Neuronal stem cell (in vitro differentiated cells): ENCODE measurements around the gene IFI44L.

Experiments used
- DNase-seq: peaks from one replicate; pipeline ENCODE4 v3.0.0-alpha.2; 2013; ENCODE audit warnings: low spot score
- H2AFZ ChIP-seq: one replicate; pipeline ENCODE4 v1.6.1; 2013; ENCODE audit warnings: mild to moderate bottlenecking, low read length, inconsistent platforms
- H2AK5ac ChIP-seq: 2 replicates; pipeline ENCODE4 v1.6.1; 2013; ENCODE audit warnings: low read depth, mild to moderate bottlenecking, inconsistent platforms, low read length, moderate library complexity, mixed read lengths
- H2BK120ac ChIP-seq: 2 replicates; pipeline ENCODE4 v1.6.1; 2013; ENCODE audit warnings: low read depth, mild to moderate bottlenecking, inconsistent platforms, low read length, moderate library complexity, mixed read lengths
- H2BK12ac ChIP-seq: one replicate; pipeline ENCODE4 v1.6.1; 2013; ENCODE audit warnings: low read length, inconsistent platforms
- H2BK15ac ChIP-seq: 2 replicates; pipeline ENCODE4 v1.6.1; 2013; ENCODE audit warnings: mild to moderate bottlenecking, low read length, inconsistent platforms, mixed read lengths
- H2BK5ac ChIP-seq: one replicate; pipeline ENCODE4 v1.6.1; 2013; ENCODE audit warnings: inconsistent platforms, mild to moderate bottlenecking, low read length, moderate library complexity
- H3K14ac ChIP-seq: one replicate; pipeline ENCODE4 v1.6.1; 2013; ENCODE audit warnings: low read length, inconsistent platforms
- H3K18ac ChIP-seq: 2 replicates; pipeline ENCODE4 v1.6.1; 2013; ENCODE audit warnings: low read length, inconsistent platforms
- H3K23ac ChIP-seq: 2 replicates; pipeline ENCODE4 v1.6.1; 2013; ENCODE audit warnings: low read depth, mild to moderate bottlenecking, mixed read lengths, low read length, inconsistent platforms; ENCODE audit not compliant: poor library complexity
- H3K27ac ChIP-seq: replicated peaks from 3 replicates; pipeline ENCODE4 v1.5.1; 2013; ENCODE audit warnings: low read length, inconsistent platforms
- H3K27me3 ChIP-seq, 3 experiments: 2 replicates each; pipeline ENCODE4 v1.6.1; 2013; ENCODE audit warnings: low read length in 3 of 3, mild to moderate bottlenecking in 2 of 3, inconsistent platforms in 1 of 3, low read depth in 1 of 3, mixed read lengths in 1 of 3, moderate library complexity in 1 of 3; ENCODE audit not compliant: control insufficient read depth in 3 of 3, insufficient read depth in 3 of 3
- H3K36me3 ChIP-seq, 2 donors: replicated peaks in 1 of 2; 2 replicates each; pipeline ENCODE4 v1.6.1; 2013; ENCODE audit warnings: low read length in 2 of 2; ENCODE audit not compliant: control insufficient read depth in 2 of 2, insufficient read depth in 2 of 2
- H3K4ac ChIP-seq: 2 replicates; pipeline ENCODE4 v1.6.1; 2013; ENCODE audit warnings: inconsistent platforms, mild to moderate bottlenecking, low read length, moderate library complexity
- H3K4me1 ChIP-seq, 2 donors: 1 replicate in 1 of 2; 2 replicates in 1 of 2; pipeline ENCODE4 v1.6.1; 2013; ENCODE audit warnings: low read length in 2 of 2, low read depth in 1 of 2; ENCODE audit not compliant: control insufficient read depth in 2 of 2, insufficient read depth in 1 of 2
- H3K4me2 ChIP-seq: one replicate; pipeline ENCODE4 v1.6.1; 2013; ENCODE audit warnings: mild to moderate bottlenecking, low read length, inconsistent platforms; ENCODE audit not compliant: insufficient read depth, poor library complexity, severe bottlenecking
- H3K4me3 ChIP-seq, 2 donors: 2 replicates each; pipeline ENCODE4 v1.5.1; 2013; ENCODE audit warnings: low read length in 2 of 2, mild to moderate bottlenecking in 2 of 2, inconsistent platforms in 1 of 2, moderate library complexity in 1 of 2
- H3K79me1 ChIP-seq: one replicate; pipeline ENCODE4 v1.6.1; 2013; ENCODE audit warnings: low read depth, mild to moderate bottlenecking, inconsistent platforms, low read length, moderate library complexity
- H3K9ac ChIP-seq: one replicate; pipeline ENCODE4 v1.6.1; 2013; ENCODE audit warnings: mild to moderate bottlenecking, low read depth, low read length, inconsistent platforms; ENCODE audit not compliant: poor library complexity
- H3K9me3 ChIP-seq, 2 donors: replicated peaks in 1 of 2; 2 replicates each; pipeline versions ENCODE3 to v1.6.1; 2013; ENCODE audit warnings: low read length in 2 of 2, mild to moderate bottlenecking in 2 of 2, inconsistent platforms in 1 of 2, low read depth in 1 of 2, mixed read lengths in 1 of 2, moderate library complexity in 1 of 2; ENCODE audit not compliant: control insufficient read depth in 2 of 2, insufficient read depth in 1 of 2
- H4K8ac ChIP-seq: one replicate; pipeline ENCODE4 v1.6.1; 2013; ENCODE audit warnings: low read depth, mild to moderate bottlenecking, inconsistent platforms, low read length, moderate library complexity
- H4K91ac ChIP-seq: one replicate; pipeline ENCODE4 v1.6.1; 2013; ENCODE audit warnings: low read length, low read depth, mild to moderate bottlenecking, inconsistent platforms; ENCODE audit not compliant: poor library complexity
- WGBS, 2 donors: extraction: QIAGEN DNeasy Blood & Tissue Kit; methylation state at CpG; one replicate each; pipeline ENCODE4 v1.1.7; 2013; ENCODE audit warnings: missing lambda C conversion rate in 2 of 2, mixed read lengths in 1 of 2; ENCODE audit not compliant: insufficient read length in 2 of 2, insufficient replicate concordance in 1 of 2; ENCODE audit errors: extremely low coverage in 2 of 2; 5-methylcytosine and 5-hydroxymethylcytosine counted together

IFI44L gene

DNA sequence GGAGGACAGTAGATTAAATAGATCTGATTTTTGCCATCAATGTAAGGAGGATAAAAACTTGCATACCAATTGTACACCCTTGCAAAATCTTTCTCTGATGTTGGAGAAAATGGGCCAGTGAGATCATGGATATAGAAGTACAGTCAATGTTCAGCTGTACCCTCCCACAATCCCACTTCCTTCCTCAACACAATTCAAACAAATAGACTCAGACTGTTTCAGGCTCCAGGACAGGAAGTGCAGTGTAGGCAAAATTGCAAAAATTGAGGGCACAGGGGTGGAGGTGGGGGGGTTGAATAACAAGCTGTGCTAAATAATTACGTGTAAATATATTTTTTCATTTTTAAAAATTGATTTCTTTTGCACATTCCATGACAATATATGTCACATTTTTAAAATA lies 25.5 kb downstream of the IFI44L start:
- H3K27ac ChIP-seq, result no peak overlapping the region
- no peak overlapping the region for H2BK5ac ChIP-seq
- no peak overlapping the region for H4K8ac ChIP-seq
- H3K4ac ChIP-seq, result no peak overlapping the region
- no peaks in the 10 kb centered on the region for H3K9me3 ChIP-seq
- no peak overlapping the region for H2BK120ac ChIP-seq
- H3K36me3 ChIP-seq, result no peaks in the 10 kb centered on the region
- no peaks in the 10 kb centered on the region for H3K79me1 ChIP-seq
- H3K4me3 ChIP-seq, result no peak overlapping the region
- no peak overlapping the region for H4K91ac ChIP-seq
- WGBS, 2 donors, result no CpG with 5 or more reads among the region's 1 CpG
- DNase-seq, result no peak
- no peak overlapping the region for H2AFZ ChIP-seq
- no peak overlapping the region for H3K14ac ChIP-seq
- H3K9ac ChIP-seq, result no peak overlapping the region
- H3K23ac ChIP-seq, result no peak overlapping the region
- H3K18ac ChIP-seq, result no peak overlapping the region
- H3K4me2 ChIP-seq, result no peak overlapping the region
- H2BK15ac ChIP-seq, result no peak overlapping the region
- H2BK12ac ChIP-seq, result no peak overlapping the region
- no peaks in the 10 kb centered on the region for H3K27me3 ChIP-seq
- H2AK5ac ChIP-seq, result no peak overlapping the region
- no peaks in the 10 kb centered on the region for H3K4me1 ChIP-seq

- H2BK120ac ChIP-seq, result no peak overlapping the region
- H3K4me1 ChIP-seq, result no peaks in the 10 kb centered on the region
- no peak overlapping the region for H2BK5ac ChIP-seq
- H3K9ac ChIP-seq, result no peak overlapping the region
- no peaks in the 10 kb centered on the region for H3K9me3 ChIP-seq
- H3K18ac ChIP-seq, result no peak overlapping the region
- H3K27me3 ChIP-seq, result no peaks in the 10 kb centered on the region
- no peak overlapping the region for H4K91ac ChIP-seq
- no peak for DNase-seq
- H3K4me2 ChIP-seq, result no peak overlapping the region
- H3K23ac ChIP-seq, result no peak overlapping the region
- H3K4me3 ChIP-seq, result no peak overlapping the region
- H4K8ac ChIP-seq, result no peak overlapping the region
- H2BK15ac ChIP-seq, result no peak overlapping the region
- H3K79me1 ChIP-seq, result no peaks in the 10 kb centered on the region
- H3K36me3 ChIP-seq, result no peaks in the 10 kb centered on the region
- no peak overlapping the region for H3K14ac ChIP-seq
- H2AFZ ChIP-seq, result no peak overlapping the region
- WGBS, 2 donors, result no CpG with 5 or more reads among the region's 1 CpG
- H3K4ac ChIP-seq, result no peak overlapping the region
- no peak overlapping the region for H3K27ac ChIP-seq
- no peak overlapping the region for H2BK12ac ChIP-seq
- H2AK5ac ChIP-seq, result no peak overlapping the region
Measured at GRCh38 chr1:78647238-78647637, 27.0 kb downstream of the IFI44L start.

GRCh38 chr1:78649628-78650027 lies 29.4 kb downstream of the IFI44L start, which contains the start of gene IFI44:
Gene IFI44 (plus strand): TSS chr1:78649831. CDS start chr1:78650196, 365 bp downstream.
- Histone ChIP-seq H2BK15ac (no peak within 1 kb of the TSS), H3K27ac (no peak within 1 kb of the TSS), H3K79me1 (no peaks in the 10 kb centered on the region), H3K4ac (no peak within 1 kb of the TSS), H3K9me3 (no peaks in the 10 kb centered on the region), H2BK120ac (no peak within 1 kb of the TSS), H4K91ac (no peak within 1 kb of the TSS), H3K14ac (no peak within 1 kb of the TSS), H2AK5ac (no peak within 1 kb of the TSS), H3K4me1 (no peaks in the 10 kb centered on the region), H2BK12ac (no peak within 1 kb of the TSS), H3K18ac (no peak within 1 kb of the TSS), H3K23ac (no peak within 1 kb of the TSS), H2AFZ (no peak within 1 kb of the TSS), H3K4me2 (no peak within 1 kb of the TSS), H4K8ac (no peak within 1 kb of the TSS), H3K9ac (no peak within 1 kb of the TSS), H2BK5ac (no peak within 1 kb of the TSS), H3K36me3 (no peaks in the 10 kb centered on the region), H3K27me3 (no peaks in the 10 kb centered on the region), H3K4me3 (no peak within 1 kb of the TSS)
- DNase-seq, result no peak

DNA sequence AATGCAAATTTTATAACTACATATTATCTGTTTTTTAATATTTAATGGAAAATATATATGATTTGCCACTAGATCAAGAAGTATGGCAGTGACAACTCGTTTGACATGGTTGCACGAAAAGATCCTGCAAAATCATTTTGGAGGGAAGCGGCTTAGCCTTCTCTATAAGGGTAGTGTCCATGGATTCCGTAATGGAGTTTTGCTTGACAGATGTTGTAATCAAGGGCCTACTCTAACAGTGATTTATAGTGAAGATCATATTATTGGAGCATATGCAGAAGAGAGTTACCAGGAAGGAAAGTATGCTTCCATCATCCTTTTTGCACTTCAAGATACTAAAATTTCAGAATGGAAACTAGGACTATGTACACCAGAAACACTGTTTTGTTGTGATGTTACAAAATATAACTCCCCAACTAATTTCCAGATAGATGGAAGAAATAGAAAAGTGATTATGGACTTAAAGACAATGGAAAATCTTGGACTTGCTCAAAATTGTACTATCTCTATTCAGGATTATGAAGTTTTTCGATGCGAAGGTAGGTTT lies 29.9 kb downstream of the IFI44L start:
- H4K91ac ChIP-seq, result no peak overlapping the region
- H2BK15ac ChIP-seq, result no peak overlapping the region
- no peak overlapping the region for H3K27ac ChIP-seq
- H2BK12ac ChIP-seq, result no peak overlapping the region
- no peaks in the 10 kb centered on the region for H3K79me1 ChIP-seq
- H3K36me3 ChIP-seq, result no peaks in the 10 kb centered on the region
- H3K27me3 ChIP-seq, result no peaks in the 10 kb centered on the region
- WGBS, 2 donors, result no CpG with 5 or more reads among the region's 6 CpGs
- H4K8ac ChIP-seq, result no peak overlapping the region
- H3K9me3 ChIP-seq, result no peaks in the 10 kb centered on the region
- no peak overlapping the region for H3K23ac ChIP-seq
- no peak overlapping the region for H2AFZ ChIP-seq
- no peak overlapping the region for H2BK120ac ChIP-seq
- no peak overlapping the region for H3K4ac ChIP-seq
- H2BK5ac ChIP-seq, result no peak overlapping the region
- no peak overlapping the region for H3K4me3 ChIP-seq
- DNase-seq, result no peak
- no peak overlapping the region for H3K4me2 ChIP-seq
- no peak overlapping the region for H3K18ac ChIP-seq
- no peak overlapping the region for H3K14ac ChIP-seq
- H3K9ac ChIP-seq, result no peak overlapping the region
- H2AK5ac ChIP-seq, result no peak overlapping the region
- H3K4me1 ChIP-seq, result no peaks in the 10 kb centered on the region
